MCF 10A (cell line): Measurements from ENCODE around the gene KCNMA1. TPM values are rescaled to one million over a fixed set of nuclear protein-coding genes. Genes with fewer than 3 reads are reported as not detected.

Experiments used
- BruUV-seq: library from RNA; stranded (reverse); fragments of 400-500 nt; replicated peaks from 2 replicates; lab custom pipeline; 2021; lab: Mats Ljungman, UMichigan
- CTCF ChIA-PET: fragments of 300-600 bp; sonication (Branson Sonifier 250); formaldehyde crosslinking; extraction: SDS; loops from one replicate; lab custom pipeline; 2021; ENCODE audit warnings: antibody characterized with exemption, inconsistent platforms; lab: Yijun Ruan, JAX
- POLR2A ChIA-PET: fragments of 300-600, 350-650 bp; sonication (Branson Sonifier 250); formaldehyde crosslinking; extraction: SDS; loops from one replicate; lab custom pipeline; 2020; ENCODE audit warnings: antibody characterized with exemption, inconsistent platforms; lab: Yijun Ruan, JAX
- DNase-seq: peaks from one replicate; pipeline ENCODE4 v3.0.0-alpha.2; 2018; ENCODE audit not compliant: unreplicated experiment
- H3K27ac Mint-ChIP-seq: one replicate; pipeline ENCODE4 v1.8.0; 2022; ENCODE audit warnings: mild to moderate bottlenecking, low read depth, mixed read lengths; ENCODE audit not compliant: unreplicated experiment
- H3K27me3 Mint-ChIP-seq: one replicate; pipeline ENCODE4 v1.8.0; 2022; ENCODE audit warnings: mixed read lengths; ENCODE audit not compliant: insufficient read depth, unreplicated experiment
- H3K36me3 Mint-ChIP-seq: one replicate; pipeline ENCODE4 v1.8.0; 2022; ENCODE audit warnings: mild to moderate bottlenecking, moderate library complexity, mixed read lengths; ENCODE audit not compliant: insufficient read depth, unreplicated experiment
- H3K4me1 Mint-ChIP-seq: one replicate; pipeline ENCODE4 v1.8.0; 2022; ENCODE audit warnings: mixed read lengths; ENCODE audit not compliant: insufficient read depth, unreplicated experiment
- H3K4me3 Mint-ChIP-seq: one replicate; pipeline ENCODE4 v1.8.0; 2022; ENCODE audit warnings: mild to moderate bottlenecking, moderate library complexity, mixed read lengths; ENCODE audit not compliant: unreplicated experiment
- H3K9me3 Mint-ChIP-seq: one replicate; pipeline ENCODE4 v1.8.0; 2022; ENCODE audit warnings: mixed read lengths; ENCODE audit not compliant: unreplicated experiment
- intact Hi-C: fragments of 100-400 bp; cut with micrococcal nuclease; formaldehyde crosslinking; loops from 2 replicates; pipeline ENCODE4 v1.14.1; 2022
- total RNA-seq: library from RNA; stranded (reverse); gene quantifications from 2 replicates; pipeline ENCODE4 v1.2.3, GENCODE V29; 2022
- TF ChIP-seq, protein P1 (sequence below): fragments of 200-600 bp; IDR thresholded peaks from one replicate; pipeline ENCODE4 v1.8.0; 2022; ENCODE audit warnings: antibody characterized with exemption, mild to moderate bottlenecking; ENCODE audit not compliant: unreplicated experiment

The KCNMA1 gene
- total RNA-seq, 1 experiment from 2014 or later: 7.5 TPM

- ChIA-PET CTCF (interaction anchor here (0.5 kb wide), 1 partner anchor 208 kb away, joined by 3 read pairs; no protein-coding TSS in a partner anchor), POLR2A (no interaction called here)
- H3K4me1 Mint-ChIP-seq: peaks cover 23% of the 10 kb centered on the region
- no peaks in the 10 kb centered on the region for H3K27me3 Mint-ChIP-seq
- H3K36me3 Mint-ChIP-seq: no peaks in the 10 kb centered on the region
- H3K9me3 Mint-ChIP-seq: no peaks in the 10 kb centered on the region
- TF ChIP-seq, protein P1, sequence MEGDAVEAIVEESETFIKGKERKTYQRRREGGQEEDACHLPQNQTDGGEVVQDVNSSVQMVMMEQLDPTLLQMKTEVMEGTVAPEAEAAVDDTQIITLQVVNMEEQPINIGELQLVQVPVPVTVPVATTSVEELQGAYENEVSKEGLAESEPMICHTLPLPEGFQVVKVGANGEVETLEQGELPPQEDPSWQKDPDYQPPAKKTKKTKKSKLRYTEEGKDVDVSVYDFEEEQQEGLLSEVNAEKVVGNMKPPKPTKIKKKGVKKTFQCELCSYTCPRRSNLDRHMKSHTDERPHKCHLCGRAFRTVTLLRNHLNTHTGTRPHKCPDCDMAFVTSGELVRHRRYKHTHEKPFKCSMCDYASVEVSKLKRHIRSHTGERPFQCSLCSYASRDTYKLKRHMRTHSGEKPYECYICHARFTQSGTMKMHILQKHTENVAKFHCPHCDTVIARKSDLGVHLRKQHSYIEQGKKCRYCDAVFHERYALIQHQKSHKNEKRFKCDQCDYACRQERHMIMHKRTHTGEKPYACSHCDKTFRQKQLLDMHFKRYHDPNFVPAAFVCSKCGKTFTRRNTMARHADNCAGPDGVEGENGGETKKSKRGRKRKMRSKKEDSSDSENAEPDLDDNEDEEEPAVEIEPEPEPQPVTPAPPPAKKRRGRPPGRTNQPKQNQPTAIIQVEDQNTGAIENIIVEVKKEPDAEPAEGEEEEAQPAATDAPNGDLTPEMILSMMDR: no peak
- no peak overlapping the region for H3K27ac Mint-ChIP-seq
- intact Hi-C loops: no loop called here
- DNase-seq: no peak
- no peak overlapping the region for H3K4me3 Mint-ChIP-seq
- no TSS peak for BruUV-seq
These were observed 36.1 kb downstream of the KCNMA1 start for GRCh38 chr10:77601488-77601887.

GRCh38 chr10:77600640-77601039 lies 37.0 kb downstream of the KCNMA1 start:
- peaks cover 23% of the 10 kb centered on the region for H3K4me1 Mint-ChIP-seq
- no peaks in the 10 kb centered on the region for H3K27me3 Mint-ChIP-seq
- intact Hi-C loops: no loop called here
- BruUV-seq: no TSS peak
- DNase-seq: no peak
- H3K4me3 Mint-ChIP-seq: no peak overlapping the region
- CTCF ChIA-PET: no interaction called here
- TF ChIP-seq, protein P1: no peak
- H3K36me3 Mint-ChIP-seq: no peaks in the 10 kb centered on the region
- H3K27ac Mint-ChIP-seq: no peak overlapping the region
- POLR2A ChIA-PET: no interaction called here
- no peaks in the 10 kb centered on the region for H3K9me3 Mint-ChIP-seq

GRCh38 chr10:77599651-77600050 lies 38.0 kb downstream of the KCNMA1 start:
- TF ChIP-seq, protein P1: no peak
- H3K36me3 Mint-ChIP-seq: no peaks in the 10 kb centered on the region
- ChIA-PET POLR2A (interaction anchor here (0.6 kb wide), 1 partner anchor 112 kb away, joined by 3 read pairs; no protein-coding TSS in a partner anchor), CTCF (interaction anchor here (0.6 kb wide), 1 partner anchor 113 kb away, joined by 3 read pairs; no protein-coding TSS in a partner anchor)
- intact Hi-C loops: no loop called here
- DNase-seq: no peak
- H3K4me1 Mint-ChIP-seq: peaks cover 23% of the 10 kb centered on the region
- H3K4me3 Mint-ChIP-seq: no peak overlapping the region
- no peak overlapping the region for H3K27ac Mint-ChIP-seq
- BruUV-seq: no TSS peak
- no peaks in the 10 kb centered on the region for H3K9me3 Mint-ChIP-seq
- H3K27me3 Mint-ChIP-seq: no peaks in the 10 kb centered on the region

DNA sequence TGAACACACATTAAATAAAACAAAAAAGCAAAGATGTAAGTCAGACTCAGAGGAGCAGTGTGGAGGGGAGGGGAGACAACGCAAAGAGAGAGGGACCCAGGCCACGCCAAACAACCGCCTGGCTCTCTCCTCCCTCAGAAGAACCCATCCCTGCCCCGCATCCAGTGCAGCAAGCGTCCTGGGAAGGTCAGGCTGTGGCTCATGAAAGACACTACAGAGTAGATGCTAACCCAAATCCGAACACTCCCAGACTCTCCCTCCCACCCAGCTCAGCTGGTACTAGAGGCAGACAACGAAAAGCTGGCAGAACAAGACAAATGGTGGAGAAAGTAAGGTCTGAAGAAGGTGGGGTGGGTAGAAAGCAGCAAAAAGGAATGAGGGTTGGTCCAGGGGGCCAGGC lies 39.0 kb downstream of the KCNMA1 start:
- Mint-ChIP-seq H3K27me3 (no peaks in the 10 kb centered on the region), H3K36me3 (no peaks in the 10 kb centered on the region), H3K4me3 (no peak overlapping the region), H3K9me3 (no peaks in the 10 kb centered on the region), H3K27ac (no peak overlapping the region), H3K4me1 (peaks cover 18% of the 10 kb centered on the region)
- BruUV-seq: no TSS peak
- TF ChIP-seq, protein P1: no peak
- no peak for DNase-seq
- intact Hi-C loops: no loop called here
- POLR2A ChIA-PET: no interaction called here
- CTCF ChIA-PET: interaction anchor here (0.6 kb wide), 2 partner anchors 40 to 247 kb away, joined by 3 read pairs; no protein-coding TSS in a partner anchor
